ENCODE data around the gene CLRN3.

The CLRN3 gene

GRCh38 chr10:127892743-127893142 lies at the start of gene CLRN3:
TSS of gene CLRN3 (minus strand) at chr10:127892941. CDS start at chr10:127892784, 157 bp downstream.
- DNase-seq (ENCODE audit: insufficient read length, low spot score), result no peak
- no peak for FAIRE-seq
- TF ChIP-seq POLR2A (IDR thresholded peaks at IDR 0.05; ENCODE audit: low read depth, low read length), result no peak

GRCh38 chr10:127940866-127941640 lies 48.3 kb upstream of the CLRN3 start:
- FAIRE-seq, result no peak
- no peak for DNase-seq (ENCODE audit: insufficient read length, low spot score)
- TF ChIP-seq POLR2A (IDR thresholded peaks at IDR 0.05; ENCODE audit: low read depth, low read length), result no peak

GRCh38 chr10:127939786-127940330 lies 47.1 kb upstream of the CLRN3 start:
- FAIRE-seq (no peak), DNase-seq (ENCODE audit: insufficient read length, low spot score) (no peak)
- no peak for TF ChIP-seq POLR2A (IDR thresholded peaks at IDR 0.05; ENCODE audit: low read depth, low read length)

GRCh38 chr10:127937915-127938463 lies 45.2 kb upstream of the CLRN3 start:
- TF ChIP-seq POLR2A (IDR thresholded peaks at IDR 0.05; ENCODE audit: low read depth, low read length), result no peak
- DNase-seq (ENCODE audit: insufficient read length, low spot score), result no peak
- FAIRE-seq, result no peak

- TF ChIP-seq POLR2A (IDR thresholded peaks at IDR 0.05; ENCODE audit: low read depth, low read length), result no peak
- DNase-seq (ENCODE audit: insufficient read length, low spot score) (no peak), FAIRE-seq (no peak)
Measured at GRCh38 chr10:127937069-127937468, 44.3 kb upstream of the CLRN3 start.

GRCh38 chr10:127935071-127935561 lies 42.4 kb upstream of the CLRN3 start:
- DNase-seq (ENCODE audit: insufficient read length, low spot score) (no peak), FAIRE-seq (no peak)
- no peak for TF ChIP-seq POLR2A (IDR thresholded peaks at IDR 0.05; ENCODE audit: low read depth, low read length)

GRCh38 chr10:127934383-127934782 lies 41.6 kb upstream of the CLRN3 start:
- no peak for FAIRE-seq
- no peak for TF ChIP-seq POLR2A (IDR thresholded peaks at IDR 0.05; ENCODE audit: low read depth, low read length)

GRCh38 chr10:127933271-127933670 lies 40.5 kb upstream of the CLRN3 start:
- FAIRE-seq, result no peak

More at GRCh38 chr10:127934383-127934782, 41.6 kb upstream of the CLRN3 start:
- no peak for DNase-seq (ENCODE audit: insufficient read length, low spot score)

GRCh38 chr10:127932521-127933270 lies 40.0 kb upstream of the CLRN3 start:
- FAIRE-seq (no peak), DNase-seq (ENCODE audit: insufficient read length, low spot score) (no peak)
- TF ChIP-seq POLR2A (IDR thresholded peaks at IDR 0.05; ENCODE audit: low read depth, low read length), result no peak

More at GRCh38 chr10:127933271-127933670, 40.5 kb upstream of the CLRN3 start:
- no peak for DNase-seq (ENCODE audit: insufficient read length, low spot score)
- no peak for TF ChIP-seq POLR2A (IDR thresholded peaks at IDR 0.05; ENCODE audit: low read depth, low read length)

GRCh38 chr10:127928021-127928806 lies 35.5 kb upstream of the CLRN3 start:
- FAIRE-seq, result peak; percentile 50
- no peak for DNase-seq (ENCODE audit: insufficient read length, low spot score)

GRCh38 chr10:127926455-127926854 lies 33.7 kb upstream of the CLRN3 start:
- TF ChIP-seq POLR2A (IDR thresholded peaks at IDR 0.05; ENCODE audit: low read depth, low read length), result no peak
- no peak for FAIRE-seq
- no peak for DNase-seq (ENCODE audit: insufficient read length, low spot score)

More at GRCh38 chr10:127928021-127928806, 35.5 kb upstream of the CLRN3 start:
- no peak for TF ChIP-seq POLR2A (IDR thresholded peaks at IDR 0.05; ENCODE audit: low read depth, low read length)

GRCh38 chr10:127925471-127926207 lies 32.9 kb upstream of the CLRN3 start:
- TF ChIP-seq POLR2A (IDR thresholded peaks at IDR 0.05; ENCODE audit: low read depth, low read length), result no peak
- DNase-seq (ENCODE audit: insufficient read length, low spot score) (no peak), FAIRE-seq (no peak)
